Measurements from ENCODE around the gene WWOX.

WWOX gene

DNA sequence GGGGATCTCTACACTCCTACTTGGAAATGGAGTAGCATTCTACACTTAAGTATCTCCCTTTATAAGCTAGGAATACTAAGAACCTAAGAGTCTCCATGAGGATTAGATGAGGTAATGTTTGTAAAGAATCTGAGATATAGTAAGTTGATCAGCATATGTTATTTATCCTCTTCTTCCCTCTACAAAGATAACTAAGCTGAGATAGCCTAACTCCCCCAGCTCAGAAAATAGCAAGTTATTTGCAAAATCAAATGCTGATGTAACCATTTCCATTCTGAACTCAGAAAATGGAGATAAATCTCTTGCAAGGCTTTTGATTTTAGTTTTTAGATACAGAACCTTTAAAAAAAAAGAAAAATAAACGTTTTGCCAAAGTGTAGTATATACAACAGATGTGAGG lies 975.1 kb downstream of the WWOX start:
- Histone ChIP-seq H3K9ac (ENCODE audit: low read depth, low read length) (no peak overlapping the region), H3K4me1 (ENCODE audit: control insufficient read depth, insufficient read depth, low read length) (peaks cover 13% of the 10 kb centered on the region), H3K27me3 (ENCODE audit: control insufficient read depth, insufficient read depth, low read length) (no peaks in the 10 kb centered on the region), H3K36me3 (ENCODE audit: control insufficient read depth, insufficient read depth, low read length) (no peaks in the 10 kb centered on the region), H3K9me3 (ENCODE audit: control insufficient read depth, insufficient read depth, low read length) (no peaks in the 10 kb centered on the region), H3K4me3 (ENCODE audit: low read depth, low read length) (no peak overlapping the region)

DNA sequence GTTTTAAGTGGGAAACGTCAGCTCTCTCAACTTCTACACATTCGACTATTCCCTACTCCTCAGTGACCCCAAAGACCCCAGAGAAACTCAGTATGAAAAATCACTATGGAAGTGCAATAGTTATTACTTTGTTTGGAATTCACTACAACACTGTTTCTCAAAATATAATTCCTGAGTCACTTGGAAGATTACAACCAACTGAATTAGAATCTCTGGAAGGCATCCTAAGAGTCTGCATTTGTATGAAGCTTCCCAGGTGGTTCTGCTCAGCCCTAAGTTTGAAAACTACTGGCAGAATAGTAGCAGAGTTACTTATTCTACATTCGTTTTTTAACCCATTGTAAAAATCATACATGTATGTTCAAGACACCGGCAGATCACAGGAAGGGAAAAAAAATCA lies 975.5 kb downstream of the WWOX start:
- Histone ChIP-seq H3K36me3 (ENCODE audit: control insufficient read depth, insufficient read depth, low read length) (no peaks in the 10 kb centered on the region), H3K4me3 (ENCODE audit: low read depth, low read length) (no peak overlapping the region), H3K4me1 (ENCODE audit: control insufficient read depth, insufficient read depth, low read length) (peaks cover 13% of the 10 kb centered on the region), H3K9ac (ENCODE audit: low read depth, low read length) (no peak overlapping the region), H3K27me3 (ENCODE audit: control insufficient read depth, insufficient read depth, low read length) (no peaks in the 10 kb centered on the region), H3K9me3 (ENCODE audit: control insufficient read depth, insufficient read depth, low read length) (no peaks in the 10 kb centered on the region)

DNA sequence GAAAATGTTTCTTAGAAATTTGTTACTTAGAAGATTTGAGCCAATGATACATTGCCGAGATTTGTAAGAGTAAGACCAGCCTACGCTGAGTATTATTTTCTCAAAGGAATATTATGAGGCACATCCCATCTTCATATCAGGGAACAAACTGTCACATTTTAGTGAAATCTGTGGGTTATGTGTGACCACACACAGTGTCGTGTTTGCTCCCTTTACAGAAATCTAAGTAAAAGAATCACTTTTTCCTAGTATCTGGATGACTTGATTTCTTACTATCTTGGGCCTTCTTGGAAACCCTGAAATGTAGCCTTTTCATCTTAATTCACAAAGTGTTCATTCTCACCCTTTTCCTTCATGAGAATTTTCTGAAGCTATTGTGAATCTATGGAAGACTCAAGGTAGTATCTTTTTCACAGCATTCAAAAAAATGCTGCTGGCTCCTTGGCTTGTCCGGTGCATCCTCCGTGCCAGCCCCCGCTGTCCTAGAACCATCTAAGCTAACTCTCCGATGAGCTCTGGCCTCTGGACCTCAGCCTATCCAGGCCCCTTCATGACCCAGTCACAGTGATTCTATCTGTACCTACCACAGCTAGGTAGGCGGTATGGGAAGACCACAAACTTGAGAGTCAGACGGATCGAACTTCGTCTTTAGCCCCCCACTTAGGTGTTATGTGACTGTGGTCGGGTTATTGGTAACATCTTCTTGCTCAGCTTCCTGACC lies 976.8 kb downstream of the WWOX start:
- no peak overlapping the region for H3K9ac ChIP-seq (ENCODE audit: low read depth, low read length)
- no peaks in the 10 kb centered on the region for H3K9me3 ChIP-seq (ENCODE audit: control insufficient read depth, insufficient read depth, low read length)
- no peaks in the 10 kb centered on the region for H3K36me3 ChIP-seq (ENCODE audit: control insufficient read depth, insufficient read depth, low read length)
- no peak overlapping the region for H3K4me3 ChIP-seq (ENCODE audit: low read depth, low read length)
- H3K4me1 ChIP-seq (ENCODE audit: control insufficient read depth, insufficient read depth, low read length), result peaks cover 13% of the 10 kb centered on the region
- no peaks in the 10 kb centered on the region for H3K27me3 ChIP-seq (ENCODE audit: control insufficient read depth, insufficient read depth, low read length)

DNA sequence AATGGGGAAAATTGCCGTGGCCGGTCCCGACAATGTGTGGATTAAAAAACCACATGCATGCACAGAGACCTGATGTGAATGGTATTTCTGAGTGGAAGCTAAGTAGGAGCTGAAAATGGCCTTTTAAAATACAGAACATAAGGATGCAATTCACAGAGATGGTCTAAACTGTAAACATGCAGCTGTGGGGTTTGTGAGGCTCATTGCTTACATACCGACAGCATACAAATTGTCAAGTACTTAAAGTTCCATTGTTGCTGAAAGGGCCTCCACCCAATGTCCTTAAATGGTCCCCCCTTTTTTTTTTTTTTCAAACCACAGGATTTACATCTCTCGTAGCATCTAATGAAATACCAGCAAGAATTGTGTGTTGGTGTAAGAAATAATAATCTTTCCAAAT lies 977.9 kb downstream of the WWOX start:
- Histone ChIP-seq H3K36me3 (ENCODE audit: control insufficient read depth, insufficient read depth, low read length) (no peaks in the 10 kb centered on the region), H3K4me1 (ENCODE audit: control insufficient read depth, insufficient read depth, low read length) (peaks cover 13% of the 10 kb centered on the region), H3K4me3 (ENCODE audit: low read depth, low read length) (no peak overlapping the region), H3K9ac (ENCODE audit: low read depth, low read length) (no peak overlapping the region), H3K27me3 (ENCODE audit: control insufficient read depth, insufficient read depth, low read length) (no peaks in the 10 kb centered on the region), H3K9me3 (ENCODE audit: control insufficient read depth, insufficient read depth, low read length) (no peaks in the 10 kb centered on the region)

DNA sequence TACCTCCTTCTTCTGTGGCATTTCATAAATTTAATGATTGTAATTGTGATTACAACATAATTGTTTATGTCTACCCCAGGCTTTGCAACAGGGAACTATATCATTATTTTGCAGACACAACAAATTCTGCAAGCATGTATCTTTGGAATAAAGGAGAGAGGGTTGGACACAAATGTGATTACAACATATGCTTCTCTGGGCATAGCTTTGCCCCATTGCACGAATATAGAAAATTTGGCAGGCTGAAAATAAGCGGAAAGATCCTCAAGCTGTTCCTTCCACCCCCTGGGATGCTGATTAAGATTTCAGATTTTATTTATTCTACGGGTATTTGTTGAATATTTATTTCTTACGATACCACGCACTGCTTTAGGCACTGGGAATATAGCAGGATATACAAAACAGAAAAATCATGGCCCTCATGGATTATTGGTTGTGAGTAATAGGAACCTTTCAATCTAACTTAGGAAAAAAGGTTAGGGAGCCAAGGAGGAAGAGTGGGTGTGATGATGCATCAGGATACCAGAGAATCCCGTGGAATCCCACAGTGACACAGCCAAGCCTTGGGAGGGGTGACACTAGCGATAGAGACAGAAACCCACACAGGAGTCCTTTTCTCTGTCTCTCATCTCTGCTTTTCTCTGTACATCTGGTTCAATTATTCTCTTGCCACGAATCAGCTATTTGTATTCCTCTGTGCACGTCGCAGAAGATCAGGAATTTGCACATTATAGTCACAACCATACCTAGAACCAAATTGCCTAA lies 980.4 kb downstream of the WWOX start:
- no peaks in the 10 kb centered on the region for H3K27me3 ChIP-seq (ENCODE audit: control insufficient read depth, insufficient read depth, low read length)
- H3K4me3 ChIP-seq (ENCODE audit: low read depth, low read length), result no peak overlapping the region
- H3K36me3 ChIP-seq (ENCODE audit: control insufficient read depth, insufficient read depth, low read length), result no peaks in the 10 kb centered on the region
- H3K9ac ChIP-seq (ENCODE audit: low read depth, low read length), result no peak overlapping the region
- H3K4me1 ChIP-seq (ENCODE audit: control insufficient read depth, insufficient read depth, low read length), result peaks cover 12% of the 10 kb centered on the region
- H3K9me3 ChIP-seq (ENCODE audit: control insufficient read depth, insufficient read depth, low read length), result no peaks in the 10 kb centered on the region

DNA sequence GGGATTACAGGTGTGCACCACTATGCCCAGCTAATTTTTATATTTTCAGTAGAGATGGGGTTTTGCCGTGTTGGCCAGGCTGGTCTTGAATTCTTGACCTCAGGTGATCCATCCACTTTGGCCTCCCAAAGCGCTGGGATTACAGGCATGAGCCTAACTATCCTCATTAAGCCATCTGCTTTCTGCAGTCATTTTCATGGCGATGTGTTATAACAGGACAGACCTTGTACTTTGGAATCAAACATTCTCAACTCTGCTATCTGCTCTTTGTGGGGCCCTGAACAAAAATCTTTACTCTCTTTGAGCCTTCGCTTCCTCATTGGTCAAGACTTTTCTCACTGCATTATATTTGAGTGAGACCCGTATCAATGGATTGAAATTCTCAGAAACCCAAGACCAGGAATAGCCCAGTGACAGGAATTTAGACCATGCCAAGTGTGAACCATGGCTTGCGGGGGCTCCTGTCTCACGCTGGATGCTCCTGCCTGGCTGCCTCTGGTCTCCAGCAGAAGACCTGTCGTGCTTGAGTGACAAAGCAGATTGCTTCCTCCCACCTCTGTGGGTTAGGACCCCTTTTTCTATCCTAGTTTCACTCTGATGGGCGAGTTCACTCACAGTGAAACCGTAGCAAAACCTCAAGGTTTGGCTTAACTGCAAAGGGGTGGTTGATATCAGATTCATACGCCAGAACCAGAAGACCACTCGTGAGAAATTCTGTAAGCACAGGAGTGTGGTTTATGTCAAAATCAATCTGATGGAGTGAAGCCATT lies 982.0 kb downstream of the WWOX start:
- no peak overlapping the region for H3K9ac ChIP-seq (ENCODE audit: low read depth, low read length)
- no peaks in the 10 kb centered on the region for H3K36me3 ChIP-seq (ENCODE audit: control insufficient read depth, insufficient read depth, low read length)
- no peaks in the 10 kb centered on the region for H3K9me3 ChIP-seq (ENCODE audit: control insufficient read depth, insufficient read depth, low read length)
- peaks cover 6% of the 10 kb centered on the region for H3K4me1 ChIP-seq (ENCODE audit: control insufficient read depth, insufficient read depth, low read length)
- no peak overlapping the region for H3K4me3 ChIP-seq (ENCODE audit: low read depth, low read length)
- H3K27me3 ChIP-seq (ENCODE audit: control insufficient read depth, insufficient read depth, low read length), result no peaks in the 10 kb centered on the region

DNA sequence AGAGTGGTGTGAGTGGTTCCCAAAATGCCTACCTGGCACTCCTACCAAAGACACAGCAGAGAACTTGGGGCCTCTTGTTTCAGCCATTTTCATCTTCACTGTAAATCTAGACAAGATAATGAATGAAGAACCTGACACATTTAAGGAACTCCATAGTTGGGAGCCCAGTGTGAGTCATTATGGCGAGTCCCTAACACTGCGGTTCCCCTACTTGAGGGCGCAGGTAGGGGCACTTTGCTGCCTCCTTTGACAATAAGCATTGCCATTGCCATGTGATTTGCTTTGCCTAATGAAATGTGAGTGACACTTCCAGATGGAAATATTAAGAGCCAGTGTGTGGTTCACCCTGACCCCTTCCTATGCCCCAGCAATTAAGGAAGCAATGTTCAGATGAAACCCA lies 983.5 kb downstream of the WWOX start:
- Histone ChIP-seq H3K4me3 (ENCODE audit: low read depth, low read length) (no peak overlapping the region), H3K9ac (ENCODE audit: low read depth, low read length) (no peak overlapping the region), H3K36me3 (ENCODE audit: control insufficient read depth, insufficient read depth, low read length) (no peaks in the 10 kb centered on the region), H3K4me1 (ENCODE audit: control insufficient read depth, insufficient read depth, low read length) (no peaks in the 10 kb centered on the region), H3K9me3 (ENCODE audit: control insufficient read depth, insufficient read depth, low read length) (no peaks in the 10 kb centered on the region), H3K27me3 (ENCODE audit: control insufficient read depth, insufficient read depth, low read length) (no peaks in the 10 kb centered on the region)

DNA sequence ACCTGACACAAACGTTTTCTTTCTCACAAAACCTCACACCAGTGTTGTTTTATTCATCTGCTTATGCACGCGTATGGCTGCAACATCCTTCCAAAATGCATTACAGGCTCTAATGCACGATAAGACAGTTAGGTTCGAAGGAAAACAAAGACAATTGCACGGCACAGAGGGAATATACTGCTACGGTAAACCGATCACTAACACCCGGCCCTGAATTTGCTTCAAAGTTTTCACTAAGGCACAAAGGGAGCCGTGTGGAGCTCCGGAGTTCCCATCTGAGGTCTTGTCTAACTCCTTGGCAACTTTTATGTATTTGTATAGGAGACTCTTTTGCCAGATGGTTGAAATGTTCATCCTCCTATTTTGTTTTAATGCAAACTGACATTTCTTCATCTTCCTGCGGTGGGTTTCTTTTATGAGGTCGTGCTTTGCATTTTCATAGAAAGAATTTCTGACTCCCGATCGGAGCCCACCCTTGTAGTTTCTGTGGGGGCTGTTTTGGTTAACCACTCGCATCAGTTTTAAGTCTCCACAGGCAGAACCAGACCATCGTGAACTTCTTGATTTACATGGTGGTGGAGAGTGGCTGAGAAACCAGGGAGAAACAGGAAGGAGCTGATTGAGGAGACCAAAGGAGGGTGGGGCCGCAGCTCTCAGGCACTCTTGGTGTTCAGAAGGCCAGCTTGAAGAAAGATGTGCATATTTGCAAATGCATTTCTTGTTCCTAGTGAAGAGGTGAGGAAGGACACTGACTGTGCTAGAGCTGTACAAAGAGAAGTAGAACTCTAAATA lies 984.2 kb downstream of the WWOX start:
- no peaks in the 10 kb centered on the region for H3K4me1 ChIP-seq (ENCODE audit: control insufficient read depth, insufficient read depth, low read length)
- no peak overlapping the region for H3K4me3 ChIP-seq (ENCODE audit: low read depth, low read length)
- no peaks in the 10 kb centered on the region for H3K27me3 ChIP-seq (ENCODE audit: control insufficient read depth, insufficient read depth, low read length)
- H3K9me3 ChIP-seq (ENCODE audit: control insufficient read depth, insufficient read depth, low read length), result no peaks in the 10 kb centered on the region
- H3K36me3 ChIP-seq (ENCODE audit: control insufficient read depth, insufficient read depth, low read length), result no peaks in the 10 kb centered on the region
- no peak overlapping the region for H3K9ac ChIP-seq (ENCODE audit: low read depth, low read length)

DNA sequence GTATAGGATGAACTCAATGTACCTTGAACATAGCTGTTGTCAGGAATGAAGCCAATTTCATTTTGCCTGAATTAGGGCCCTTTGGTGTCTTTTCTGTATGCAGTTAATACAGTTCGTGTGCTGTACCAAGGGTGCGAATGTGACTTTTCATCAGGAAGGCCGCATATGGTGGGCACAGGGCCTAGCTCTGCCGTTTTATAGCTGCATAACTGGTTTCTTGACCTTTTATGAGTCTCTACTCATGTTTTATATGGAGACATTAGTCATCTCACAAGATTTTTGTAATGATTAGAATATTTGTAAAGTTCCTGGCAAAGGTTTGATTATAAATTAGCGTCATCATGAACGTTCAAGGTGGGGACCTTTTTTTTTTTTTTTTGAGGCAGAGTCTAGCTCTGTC lies 989.5 kb downstream of the WWOX start:
- H3K36me3 ChIP-seq (ENCODE audit: control insufficient read depth, insufficient read depth, low read length), result no peaks in the 10 kb centered on the region
- no peak overlapping the region for H3K9ac ChIP-seq (ENCODE audit: low read depth, low read length)
- H3K27me3 ChIP-seq (ENCODE audit: control insufficient read depth, insufficient read depth, low read length), result no peaks in the 10 kb centered on the region
- H3K4me1 ChIP-seq (ENCODE audit: control insufficient read depth, insufficient read depth, low read length), result no peaks in the 10 kb centered on the region
- H3K4me3 ChIP-seq (ENCODE audit: low read depth, low read length), result no peak overlapping the region
- H3K9me3 ChIP-seq (ENCODE audit: control insufficient read depth, insufficient read depth, low read length), result no peaks in the 10 kb centered on the region

DNA sequence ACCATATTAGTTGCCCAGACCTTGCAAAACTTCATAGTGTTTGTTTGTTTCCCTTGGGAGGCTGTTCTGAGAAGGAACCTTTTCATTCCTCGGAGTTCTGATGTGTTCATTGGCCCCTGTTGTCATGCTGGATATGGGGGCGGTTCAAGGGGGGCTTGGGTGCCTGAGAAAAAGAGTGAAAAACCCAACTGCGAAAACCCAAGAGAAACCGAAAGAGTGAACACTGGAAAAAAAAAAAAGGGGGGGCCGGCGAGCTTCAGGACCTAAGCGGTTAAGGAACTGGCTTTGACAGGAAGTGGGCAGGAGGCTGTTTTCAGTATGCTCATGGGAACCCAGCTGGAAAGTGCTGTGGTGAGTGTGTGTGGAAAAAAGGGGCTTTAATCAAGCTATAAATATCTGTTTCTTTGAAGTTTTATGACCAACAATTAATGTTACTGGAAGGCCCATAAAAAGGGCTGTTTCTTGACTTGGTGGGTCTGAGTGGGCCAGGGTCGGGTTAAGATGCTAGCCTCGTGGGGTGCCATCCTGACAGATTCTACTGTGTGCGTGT lies 990.4 kb downstream of the WWOX start:
- no peaks in the 10 kb centered on the region for H3K9me3 ChIP-seq (ENCODE audit: control insufficient read depth, insufficient read depth, low read length)
- no peak overlapping the region for H3K4me3 ChIP-seq (ENCODE audit: low read depth, low read length)
- no peaks in the 10 kb centered on the region for H3K27me3 ChIP-seq (ENCODE audit: control insufficient read depth, insufficient read depth, low read length)
- H3K36me3 ChIP-seq (ENCODE audit: control insufficient read depth, insufficient read depth, low read length), result no peaks in the 10 kb centered on the region
- no peaks in the 10 kb centered on the region for H3K4me1 ChIP-seq (ENCODE audit: control insufficient read depth, insufficient read depth, low read length)
- H3K9ac ChIP-seq (ENCODE audit: low read depth, low read length), result no peak overlapping the region

DNA sequence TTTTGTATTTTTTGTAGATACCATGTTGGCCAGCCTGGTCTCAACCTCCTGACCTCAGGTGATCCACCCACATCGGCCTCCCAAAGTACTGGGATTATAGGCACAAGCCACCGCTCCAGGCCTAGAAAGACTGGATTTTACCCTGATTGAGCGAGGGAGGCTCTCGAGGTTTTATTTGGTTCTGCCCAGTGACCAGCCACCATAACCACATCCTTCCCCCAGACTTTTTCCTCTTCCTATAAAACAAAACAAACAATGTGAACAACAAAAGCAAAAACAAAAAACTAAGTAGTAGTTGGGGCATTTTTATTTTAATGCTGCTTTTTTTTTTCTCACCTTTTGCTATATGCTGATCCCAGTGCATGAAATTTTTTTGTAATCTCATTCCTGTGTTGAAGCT lies 991.5 kb downstream of the WWOX start:
- Histone ChIP-seq H3K27me3 (ENCODE audit: control insufficient read depth, insufficient read depth, low read length) (no peaks in the 10 kb centered on the region), H3K4me1 (ENCODE audit: control insufficient read depth, insufficient read depth, low read length) (no peaks in the 10 kb centered on the region), H3K4me3 (ENCODE audit: low read depth, low read length) (no peak overlapping the region), H3K9ac (ENCODE audit: low read depth, low read length) (no peak overlapping the region), H3K9me3 (ENCODE audit: control insufficient read depth, insufficient read depth, low read length) (no peaks in the 10 kb centered on the region), H3K36me3 (ENCODE audit: control insufficient read depth, insufficient read depth, low read length) (no peaks in the 10 kb centered on the region)
